ENCODE measurements around the gene TMEM234. TPM values are rescaled to one million over a fixed set of nuclear protein-coding genes. Genes with fewer than 3 reads are reported as not detected.

TMEM234 gene
- total and polyA plus RNA-seq, 2 of the 13 experiments (the other 11 are each of a cell fraction or from before 2014, with no cell fraction given) = 6.1 to 9.0 TPM

- TF ChIP-seq IKZF1 (IDR thresholded peaks at IDR 0.05) (no peak), PRDM15 (CRISPR knock-in tag; IDR thresholded peaks at IDR 0.05) (no peak), SIX4 (CRISPR knock-in tag; IDR thresholded peaks at IDR 0.05) (no peak), ZNF160 (CRISPR knock-in tag; IDR thresholded peaks at IDR 0.05) (no peak), BRF2 (CRISPR knock-in tag; IDR thresholded peaks at IDR 0.05) (no peak), ZKSCAN1 (IDR thresholded peaks at IDR 0.05; ENCODE audit: low read length) (no peak), MBD4 (IDR thresholded peaks at IDR 0.05; ENCODE audit: borderline replicate concordance, low read length) (no peak), HMG20A (CRISPR knock-in tag; IDR thresholded peaks at IDR 0.05; ENCODE audit: borderline replicate concordance) (no peak), ISL2 (CRISPR knock-in tag; IDR thresholded peaks at IDR 0.05) (peak; percentile 36; the same call in 1 of the 2 replicates), RBM39 (IDR thresholded peaks at IDR 0.05; ENCODE audit: low read depth, low read length, poor library complexity, severe bottlenecking) (no peak), CTCF (CRISPR knock-in tag; IDR thresholded peaks at IDR 0.05) (peak; percentile 25), FOXO1 (CRISPR knock-in tag; IDR thresholded peaks at IDR 0.05) (peak; percentile 23; the same call in 1 of the 2 replicates), ATF2 (CRISPR knock-in tag; IDR thresholded peaks at IDR 0.05) (no peak), ZBTB34 (CRISPR knock-in tag; IDR thresholded peaks at IDR 0.05) (no peak), MXD1 (CRISPR knock-in tag; IDR thresholded peaks at IDR 0.05) (peak; percentile 62; the same call in 1 of the 2 replicates), HNF4A (CRISPR knock-in tag; IDR thresholded peaks at IDR 0.05) (no peak), TRAFD1 (CRISPR knock-in tag; IDR thresholded peaks at IDR 0.05; ENCODE audit: borderline replicate concordance) (no peak)
Measured at GRCh38 chr1:32241001-32241763, 19.0 kb upstream of the TMEM234 start (continued).
